ENCODE data around the gene ADCY5.

The ADCY5 gene

GRCh38 chr3:123236902-123237301 is 212.0 kb downstream of the ADCY5 start:
- no peak for FAIRE-seq

Measured in endometrium (tissue), 2 donors.